ENCODE data around the gene NME4. TPM values are rescaled to one million over a fixed set of nuclear protein-coding genes. Genes with fewer than 3 reads are reported as not detected.

The NME4 gene
- total and polyA plus RNA-seq, 10 of the 15 experiments (the other 5 are each of a cell fraction or from before 2014, with no cell fraction given), result 11.0 to 235 (median 97.7) TPM

DNA sequence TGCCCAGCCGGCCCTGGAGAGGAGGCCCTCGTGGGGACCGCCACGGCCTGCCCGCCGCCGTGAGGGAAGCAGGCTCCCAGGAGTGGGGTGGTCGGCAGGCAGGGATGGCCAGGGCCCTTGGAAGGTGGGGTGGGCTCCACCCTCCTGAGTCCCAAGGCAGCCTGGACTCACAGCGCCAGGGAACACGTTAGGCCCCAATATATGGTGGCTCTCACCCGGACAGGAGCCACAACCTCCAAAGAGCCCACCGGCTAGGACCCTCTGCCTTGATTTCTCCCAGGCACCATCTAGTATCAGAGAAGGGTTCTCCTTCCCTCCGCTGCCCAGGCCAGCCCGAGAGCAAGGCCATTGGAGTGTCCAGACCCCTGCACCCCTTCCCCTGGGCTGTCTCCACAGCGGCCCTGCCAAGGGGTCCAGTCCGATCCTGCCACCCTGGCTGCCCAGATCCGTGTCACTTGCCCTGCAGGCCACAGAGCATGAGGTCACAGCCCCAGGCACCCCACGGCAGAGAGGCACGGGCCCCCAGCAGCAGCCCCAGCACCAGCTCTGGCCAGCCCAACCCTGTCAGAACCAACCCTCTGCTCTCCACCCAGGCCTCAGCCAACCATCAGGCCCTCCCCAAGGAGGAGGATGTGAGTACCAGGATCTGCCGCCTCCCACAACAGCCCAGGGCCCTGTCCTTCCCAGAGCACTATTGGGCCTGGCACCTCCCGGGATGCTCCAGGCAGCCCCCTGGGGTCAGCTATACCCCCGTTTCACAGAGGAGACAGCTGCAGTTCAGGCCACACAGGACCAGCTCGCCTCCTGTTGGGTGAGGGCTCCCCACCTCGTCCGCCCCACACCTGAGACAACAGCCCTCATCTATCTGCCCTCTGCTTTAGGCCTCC, 43.4 kb upstream of the NME4 start:
- RAD21 ChIA-PET (ENCODE audit: unreplicated experiment), result interaction anchor here (0.6 to 1.0 kb wide), 8 partner anchors 9 to 247 kb away, joined by 3 to 13 read pairs (median 4); no protein-coding TSS in a partner anchor
- Histone ChIP-seq H3K9ac (ENCODE audit: control insufficient read depth, insufficient read depth, low read length) (no peak overlapping the region), H3K79me2 (ENCODE audit: control insufficient read depth, insufficient read depth, low read length) (peaks cover 21% of the 10 kb centered on the region), H2AFZ (ENCODE audit: control insufficient read depth, low read depth, low read length) (peak overlapping the region; percentile 75), H3K4me3 (no peak overlapping the region), H3K36me3 (ENCODE audit: control insufficient read depth in 2 of 2, insufficient read depth in 2 of 2, low read length in 1 of 2) (no peaks in the 10 kb centered on the region), H3K27me3 (replicated peaks in 1 of 2; ENCODE audit: control insufficient read depth in 2 of 2, insufficient read depth in 2 of 2, low read length in 1 of 2) (no peaks in the 10 kb centered on the region), H3K4me2 (ENCODE audit: control insufficient read depth, insufficient read depth) (peak overlapping the region; percentile 79), H3K9me3 (replicated peaks; ENCODE audit: control insufficient read depth, insufficient read depth, low read length) (no peaks in the 10 kb centered on the region), H3K27ac (ENCODE audit: control insufficient read depth, insufficient read depth) (no peak overlapping the region), H4K20me1 (ENCODE audit: control insufficient read depth, insufficient read depth) (no peaks in the 10 kb centered on the region), H3K4me1 (ENCODE audit: control insufficient read depth, insufficient read depth, low read length) (peaks cover 11% of the 10 kb centered on the region)
- ATAC-seq (no peak), FAIRE-seq (no peak), DNase-seq (ENCODE audit: low read depth, low spot score) (no peak)
- TF ChIP-seq, protein P1, sequence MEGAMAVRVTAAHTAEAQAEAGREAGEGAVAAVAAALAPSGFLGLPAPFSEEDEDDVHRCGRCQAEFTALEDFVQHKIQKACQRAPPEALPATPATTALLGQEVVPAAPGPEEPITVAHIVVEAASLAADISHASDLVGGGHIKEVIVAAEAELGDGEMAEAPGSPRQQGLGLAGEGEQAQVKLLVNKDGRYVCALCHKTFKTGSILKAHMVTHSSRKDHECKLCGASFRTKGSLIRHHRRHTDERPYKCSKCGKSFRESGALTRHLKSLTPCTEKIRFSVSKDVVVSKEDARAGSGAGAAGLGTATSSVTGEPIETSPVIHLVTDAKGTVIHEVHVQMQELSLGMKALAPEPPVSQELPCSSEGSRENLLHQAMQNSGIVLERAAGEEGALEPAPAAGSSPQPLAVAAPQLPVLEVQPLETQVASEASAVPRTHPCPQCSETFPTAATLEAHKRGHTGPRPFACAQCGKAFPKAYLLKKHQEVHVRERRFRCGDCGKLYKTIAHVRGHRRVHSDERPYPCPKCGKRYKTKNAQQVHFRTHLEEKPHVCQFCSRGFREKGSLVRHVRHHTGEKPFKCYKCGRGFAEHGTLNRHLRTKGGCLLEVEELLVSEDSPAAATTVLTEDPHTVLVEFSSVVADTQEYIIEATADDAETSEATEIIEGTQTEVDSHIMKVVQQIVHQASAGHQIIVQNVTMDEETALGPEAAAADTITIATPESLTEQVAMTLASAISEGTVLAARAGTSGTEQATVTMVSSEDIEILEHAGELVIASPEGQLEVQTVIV (IDR thresholded peaks at IDR 0.05; ENCODE audit: borderline replicate concordance, partially characterized antibody), result no peak
- TF ChIP-seq ZNF274 (IDR thresholded peaks at IDR 0.05; ENCODE audit: insufficient read depth, insufficient read length) (no peak), KLF5 (IDR thresholded peaks at IDR 0.05; ENCODE audit: partially characterized antibody) (no peak), RUNX3 (IDR thresholded peaks at IDR 0.05; ENCODE audit: low read length) (no peak), ZNF217 (IDR thresholded peaks at IDR 0.05) (no peak), IKZF1 (conservative IDR thresholded peaks at IDR 0.05) (no peak), POLR2AphosphoS5 (IDR thresholded peaks at IDR 0.05; ENCODE audit: low read length) (no peak)
- TF ChIP-seq, protein P2, sequence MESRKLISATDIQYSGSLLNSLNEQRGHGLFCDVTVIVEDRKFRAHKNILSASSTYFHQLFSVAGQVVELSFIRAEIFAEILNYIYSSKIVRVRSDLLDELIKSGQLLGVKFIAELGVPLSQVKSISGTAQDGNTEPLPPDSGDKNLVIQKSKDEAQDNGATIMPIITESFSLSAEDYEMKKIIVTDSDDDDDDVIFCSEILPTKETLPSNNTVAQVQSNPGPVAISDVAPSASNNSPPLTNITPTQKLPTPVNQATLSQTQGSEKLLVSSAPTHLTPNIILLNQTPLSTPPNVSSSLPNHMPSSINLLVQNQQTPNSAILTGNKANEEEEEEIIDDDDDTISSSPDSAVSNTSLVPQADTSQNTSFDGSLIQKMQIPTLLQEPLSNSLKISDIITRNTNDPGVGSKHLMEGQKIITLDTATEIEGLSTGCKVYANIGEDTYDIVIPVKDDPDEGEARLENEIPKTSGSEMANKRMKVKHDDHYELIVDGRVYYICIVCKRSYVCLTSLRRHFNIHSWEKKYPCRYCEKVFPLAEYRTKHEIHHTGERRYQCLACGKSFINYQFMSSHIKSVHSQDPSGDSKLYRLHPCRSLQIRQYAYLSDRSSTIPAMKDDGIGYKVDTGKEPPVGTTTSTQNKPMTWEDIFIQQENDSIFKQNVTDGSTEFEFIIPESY (IDR thresholded peaks at IDR 0.05), result no peak
- TF ChIP-seq, protein P3, sequence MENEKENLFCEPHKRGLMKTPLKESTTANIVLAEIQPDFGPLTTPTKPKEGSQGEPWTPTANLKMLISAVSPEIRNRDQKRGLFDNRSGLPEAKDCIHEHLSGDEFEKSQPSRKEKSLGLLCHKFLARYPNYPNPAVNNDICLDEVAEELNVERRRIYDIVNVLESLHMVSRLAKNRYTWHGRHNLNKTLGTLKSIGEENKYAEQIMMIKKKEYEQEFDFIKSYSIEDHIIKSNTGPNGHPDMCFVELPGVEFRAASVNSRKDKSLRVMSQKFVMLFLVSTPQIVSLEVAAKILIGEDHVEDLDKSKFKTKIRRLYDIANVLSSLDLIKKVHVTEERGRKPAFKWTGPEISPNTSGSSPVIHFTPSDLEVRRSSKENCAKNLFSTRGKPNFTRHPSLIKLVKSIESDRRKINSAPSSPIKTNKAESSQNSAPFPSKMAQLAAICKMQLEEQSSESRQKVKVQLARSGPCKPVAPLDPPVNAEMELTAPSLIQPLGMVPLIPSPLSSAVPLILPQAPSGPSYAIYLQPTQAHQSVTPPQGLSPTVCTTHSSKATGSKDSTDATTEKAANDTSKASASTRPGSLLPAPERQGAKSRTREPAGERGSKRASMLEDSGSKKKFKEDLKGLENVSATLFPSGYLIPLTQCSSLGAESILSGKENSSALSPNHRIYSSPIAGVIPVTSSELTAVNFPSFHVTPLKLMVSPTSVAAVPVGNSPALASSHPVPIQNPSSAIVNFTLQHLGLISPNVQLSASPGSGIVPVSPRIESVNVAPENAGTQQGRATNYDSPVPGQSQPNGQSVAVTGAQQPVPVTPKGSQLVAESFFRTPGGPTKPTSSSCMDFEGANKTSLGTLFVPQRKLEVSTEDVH (IDR thresholded peaks at IDR 0.05; ENCODE audit: low read depth, partially characterized antibody), result no peak
- TF ChIP-seq, protein P4, sequence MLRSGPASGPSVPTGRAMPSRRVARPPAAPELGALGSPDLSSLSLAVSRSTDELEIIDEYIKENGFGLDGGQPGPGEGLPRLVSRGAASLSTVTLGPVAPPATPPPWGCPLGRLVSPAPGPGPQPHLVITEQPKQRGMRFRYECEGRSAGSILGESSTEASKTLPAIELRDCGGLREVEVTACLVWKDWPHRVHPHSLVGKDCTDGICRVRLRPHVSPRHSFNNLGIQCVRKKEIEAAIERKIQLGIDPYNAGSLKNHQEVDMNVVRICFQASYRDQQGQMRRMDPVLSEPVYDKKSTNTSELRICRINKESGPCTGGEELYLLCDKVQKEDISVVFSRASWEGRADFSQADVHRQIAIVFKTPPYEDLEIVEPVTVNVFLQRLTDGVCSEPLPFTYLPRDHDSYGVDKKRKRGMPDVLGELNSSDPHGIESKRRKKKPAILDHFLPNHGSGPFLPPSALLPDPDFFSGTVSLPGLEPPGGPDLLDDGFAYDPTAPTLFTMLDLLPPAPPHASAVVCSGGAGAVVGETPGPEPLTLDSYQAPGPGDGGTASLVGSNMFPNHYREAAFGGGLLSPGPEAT (IDR thresholded peaks at IDR 0.05; ENCODE audit: low read depth), result no peak
- CTCF ChIA-PET, result interaction anchor here (1.0 kb wide), 1 partner anchor 247 kb away, joined by 3 read pairs; no protein-coding TSS in a partner anchor
- POLR2A ChIA-PET, result interaction anchor here (0.5 to 1.4 kb wide), 5 partner anchors 17 to 300 kb away, joined by 3 to 10 read pairs (median 4); partner anchors contain the start of genes MRPL28, PGAP6, POLR3K and SNRNP25
- intact Hi-C loops (cut with micrococcal nuclease; ENCODE audit: unreplicated experiment) (no loop called here), in situ Hi-C loops (cut with MboI) (no loop called here)
- SMC1A ChIA-PET (ENCODE audit: uncharacterized antibody, unreplicated experiment), result interaction anchor here (1.8 kb wide), 1 partner anchor 119 kb away, joined by 5 read pairs; the partner anchor contains the start of gene FAM234A
- WGBS (ENCODE audit: insufficient coverage, insufficient replicate concordance, low lambda C conversion rate, missing lambda C conversion rate), result 51% methylated on average over 24 of the region's 25 CpGs
- BruUV-seq (replicated peaks), result no TSS peak
